GM21528 (cell line): Measurements from ENCODE around the gene SPATS2L.
A peak's percentile ranks its signal among the peaks of the same experiment; 100 is the strongest.

Experiments
- ATAC-seq: cut with Tn5 transposase; IDR thresholded peaks from one replicate; pipeline ENCODE4 v1.9.1; 2021; ENCODE audit warnings: mild to moderate bottlenecking, moderate library complexity; ENCODE audit not compliant: unreplicated experiment, low FRiP score

SPATS2L gene

GRCh38 chr2:200306196-200306930, at the start of gene SPATS2L:
SPATS2L (plus strand) TSS chr2:200306693; CDS start chr2:200389245, 82,552 bp downstream.
- ATAC-seq: peak; percentile 71

- ATAC-seq: no peak
These were observed 48.9 kb upstream of the SPATS2L start for GRCh38 chr2:200257570-200257969.

- ATAC-seq: no peak
These were observed 48.4 kb upstream of the SPATS2L start for GRCh38 chr2:200258081-200258480.

- no peak for ATAC-seq
These were observed 47.5 kb upstream of the SPATS2L start for GRCh38 chr2:200258881-200259576.

- ATAC-seq: no peak
These were observed 46.9 kb upstream of the SPATS2L start for GRCh38 chr2:200259577-200259957.

GRCh38 chr2:200262047-200262446, 44.4 kb upstream of the SPATS2L start:
- ATAC-seq: no peak

- ATAC-seq: no peak
These were observed 43.2 kb upstream of the SPATS2L start for GRCh38 chr2:200263279-200263678.

GRCh38 chr2:200264631-200265030, 41.9 kb upstream of the SPATS2L start:
- ATAC-seq: no peak

- no peak for ATAC-seq
These were observed 40.1 kb upstream of the SPATS2L start for GRCh38 chr2:200266406-200266805.

- ATAC-seq: no peak
These were observed 39.1 kb upstream of the SPATS2L start for GRCh38 chr2:200267350-200267749.

GRCh38 chr2:200270732-200271131, 35.8 kb upstream of the SPATS2L start:
- ATAC-seq: no peak

GRCh38 chr2:200272320-200272719, 34.2 kb upstream of the SPATS2L start:
- ATAC-seq: no peak

GRCh38 chr2:200274116-200275075, 32.1 kb upstream of the SPATS2L start:
- ATAC-seq: no peak

GRCh38 chr2:200275295-200276013, 31.0 kb upstream of the SPATS2L start:
- no peak for ATAC-seq

- no peak for ATAC-seq
These were observed 30.0 kb upstream of the SPATS2L start for GRCh38 chr2:200276472-200276871.

GRCh38 chr2:200278694-200279316, 27.7 kb upstream of the SPATS2L start:
- no peak for ATAC-seq

GRCh38 chr2:200279857-200280256, 26.6 kb upstream of the SPATS2L start:
- ATAC-seq: no peak

- ATAC-seq: no peak
These were observed 19.9 kb upstream of the SPATS2L start for GRCh38 chr2:200286578-200286977.

GRCh38 chr2:200288670-200289429, 17.6 kb upstream of the SPATS2L start:
- no peak for ATAC-seq
